Osteoblast (primary cell): ENCODE measurements around the gene HYAL4. TPM values are rescaled to one million over a fixed set of nuclear protein-coding genes. Genes with fewer than 3 reads are reported as not detected.

ENCODE experiments used
- DNase-seq: peaks from one replicate; pipeline ENCODE4 v3.0.0; 2011; ENCODE audit warnings: low spot score, mixed read lengths; ENCODE audit not compliant: insufficient read length; ENCODE audit errors: missing footprints
- H2AFZ ChIP-seq: 2 replicates; pipeline ENCODE4 v1.6.0; 2011; ENCODE audit warnings: mild to moderate bottlenecking, low read length
- H3K27ac ChIP-seq: 2 replicates; pipeline ENCODE4 v1.5.1; 2011; ENCODE audit warnings: mild to moderate bottlenecking, low read depth, low read length, moderate library complexity
- H3K27me3 ChIP-seq: 2 replicates; pipeline ENCODE4 v1.6.0; 2012; ENCODE audit warnings: mild to moderate bottlenecking, control low read depth, inconsistent platforms, low read length, moderate library complexity; ENCODE audit not compliant: insufficient read depth
- H3K36me3 ChIP-seq: 2 replicates; pipeline ENCODE4 v1.5.1; 2011; ENCODE audit warnings: mild to moderate bottlenecking, low read length, control low read depth, moderate library complexity; ENCODE audit not compliant: insufficient read depth
- H3K4me1 ChIP-seq: 2 replicates; pipeline ENCODE4 v1.5.1; 2011; ENCODE audit warnings: mild to moderate bottlenecking, low read length, control low read depth, moderate library complexity; ENCODE audit not compliant: insufficient read depth
- H3K4me2 ChIP-seq: 2 replicates; pipeline ENCODE4 v1.6.0; 2011; ENCODE audit warnings: mild to moderate bottlenecking, low read length; ENCODE audit not compliant: insufficient read depth
- H3K4me3 ChIP-seq: fragments of 200-600 bp; sonication (generic); 3 replicates; pipeline ENCODE4 v1.5.1; 2012; ENCODE audit warnings: mild to moderate bottlenecking, low read length, inconsistent platforms; ENCODE audit not compliant: insufficient read depth
- H3K79me2 ChIP-seq: 2 replicates; pipeline ENCODE4 v1.6.0; 2012; ENCODE audit warnings: mild to moderate bottlenecking, low read length, control low read depth, inconsistent platforms; ENCODE audit not compliant: insufficient read depth
- H3K9me3 ChIP-seq: 2 replicates; pipeline ENCODE4 v1.5.1; 2011; ENCODE audit warnings: low read depth, low read length, control low read depth
- H4K20me1 ChIP-seq: 2 replicates; pipeline ENCODE4 v1.6.0; 2012; ENCODE audit warnings: mild to moderate bottlenecking, low read length, control low read depth; ENCODE audit not compliant: insufficient read depth
- total RNA-seq: library from RNA; depleted of rRNA; stranded (reverse); fragments of >200 nt; gene quantifications from 2 replicates; pipeline ENCODE4 v1.2.3, GENCODE V29; 2012
- TF ChIP-seq, protein P1 (sequence below): IDR thresholded peaks from 2 replicates; pipeline ENCODE4 v1.5.1; 2011; ENCODE audit warnings: mild to moderate bottlenecking, low read depth, low read length, moderate library complexity; ENCODE audit errors: extremely low read depth

HYAL4 gene, protein sequence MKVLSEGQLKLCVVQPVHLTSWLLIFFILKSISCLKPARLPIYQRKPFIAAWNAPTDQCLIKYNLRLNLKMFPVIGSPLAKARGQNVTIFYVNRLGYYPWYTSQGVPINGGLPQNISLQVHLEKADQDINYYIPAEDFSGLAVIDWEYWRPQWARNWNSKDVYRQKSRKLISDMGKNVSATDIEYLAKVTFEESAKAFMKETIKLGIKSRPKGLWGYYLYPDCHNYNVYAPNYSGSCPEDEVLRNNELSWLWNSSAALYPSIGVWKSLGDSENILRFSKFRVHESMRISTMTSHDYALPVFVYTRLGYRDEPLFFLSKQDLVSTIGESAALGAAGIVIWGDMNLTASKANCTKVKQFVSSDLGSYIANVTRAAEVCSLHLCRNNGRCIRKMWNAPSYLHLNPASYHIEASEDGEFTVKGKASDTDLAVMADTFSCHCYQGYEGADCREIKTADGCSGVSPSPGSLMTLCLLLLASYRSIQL
- total RNA-seq, result not detected in 2 replicates

DNA sequence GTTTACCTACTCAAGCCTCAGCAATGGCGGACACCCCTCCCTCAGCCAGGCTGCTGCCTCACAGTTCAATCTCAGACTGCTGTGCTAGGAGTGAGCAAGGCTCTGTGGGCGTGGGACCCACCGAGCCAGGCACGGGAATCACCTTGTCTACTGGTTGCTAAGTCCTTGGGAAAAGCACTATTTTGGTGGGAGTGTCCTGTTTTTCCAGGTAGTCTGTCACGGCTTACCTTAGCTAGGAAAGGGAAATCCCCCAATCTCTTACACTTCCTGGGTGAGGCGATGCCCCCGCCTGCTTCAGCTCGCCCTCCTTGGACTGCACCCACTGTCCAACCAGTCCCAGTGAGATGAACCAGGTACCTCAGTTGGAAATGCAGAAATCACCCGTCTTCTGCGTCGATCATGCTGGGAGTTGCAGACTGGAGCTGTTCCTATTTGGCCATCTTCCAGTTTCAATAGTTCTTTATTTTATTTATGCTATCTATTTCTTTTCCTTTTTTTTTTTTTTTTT lies at the start of gene HYAL4:
Gene HYAL4, plus strand, starts transcription at position 458 of the 508 bp plus-strand sequence. CDS start 23,105 bp downstream, outside the sequence.
- TF ChIP-seq, protein P1, sequence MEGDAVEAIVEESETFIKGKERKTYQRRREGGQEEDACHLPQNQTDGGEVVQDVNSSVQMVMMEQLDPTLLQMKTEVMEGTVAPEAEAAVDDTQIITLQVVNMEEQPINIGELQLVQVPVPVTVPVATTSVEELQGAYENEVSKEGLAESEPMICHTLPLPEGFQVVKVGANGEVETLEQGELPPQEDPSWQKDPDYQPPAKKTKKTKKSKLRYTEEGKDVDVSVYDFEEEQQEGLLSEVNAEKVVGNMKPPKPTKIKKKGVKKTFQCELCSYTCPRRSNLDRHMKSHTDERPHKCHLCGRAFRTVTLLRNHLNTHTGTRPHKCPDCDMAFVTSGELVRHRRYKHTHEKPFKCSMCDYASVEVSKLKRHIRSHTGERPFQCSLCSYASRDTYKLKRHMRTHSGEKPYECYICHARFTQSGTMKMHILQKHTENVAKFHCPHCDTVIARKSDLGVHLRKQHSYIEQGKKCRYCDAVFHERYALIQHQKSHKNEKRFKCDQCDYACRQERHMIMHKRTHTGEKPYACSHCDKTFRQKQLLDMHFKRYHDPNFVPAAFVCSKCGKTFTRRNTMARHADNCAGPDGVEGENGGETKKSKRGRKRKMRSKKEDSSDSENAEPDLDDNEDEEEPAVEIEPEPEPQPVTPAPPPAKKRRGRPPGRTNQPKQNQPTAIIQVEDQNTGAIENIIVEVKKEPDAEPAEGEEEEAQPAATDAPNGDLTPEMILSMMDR, result no peak
- H4K20me1 ChIP-seq, result no peaks in the 10 kb centered on the region
- no peak within 1 kb of the TSS for H3K27ac ChIP-seq
- no peaks in the 10 kb centered on the region for H3K4me1 ChIP-seq
- H3K4me2 ChIP-seq, result no peak within 1 kb of the TSS
- no peaks in the 10 kb centered on the region for H3K79me2 ChIP-seq
- no peak within 1 kb of the TSS for H2AFZ ChIP-seq
- H3K4me3 ChIP-seq, result no peak within 1 kb of the TSS
- no peak for DNase-seq
- H3K27me3 ChIP-seq, result no peaks in the 10 kb centered on the region
- no peaks in the 10 kb centered on the region for H3K36me3 ChIP-seq
- H3K9me3 ChIP-seq, result no peaks in the 10 kb centered on the region

DNA sequence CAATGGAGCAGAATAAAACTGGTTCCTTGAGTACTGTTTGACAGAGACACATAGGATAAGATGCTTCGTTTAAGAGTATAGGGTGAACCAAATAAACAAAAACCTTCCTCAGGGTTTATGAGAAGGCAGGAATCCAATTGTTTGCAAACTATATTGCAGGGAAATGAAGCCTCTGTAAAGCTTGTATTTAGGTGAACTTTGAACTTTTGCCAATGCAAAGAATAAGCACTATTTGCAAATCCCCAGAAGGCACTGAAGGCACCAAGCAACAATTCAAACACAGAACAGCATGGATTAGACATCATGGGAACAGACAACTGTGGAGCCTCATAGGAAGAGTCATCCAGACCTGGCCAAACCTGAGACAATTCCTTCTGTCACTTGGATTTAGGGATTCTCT lies 49.1 kb upstream of the HYAL4 start:
- no peaks in the 10 kb centered on the region for H3K4me1 ChIP-seq
- DNase-seq, result no peak
- H3K79me2 ChIP-seq, result no peaks in the 10 kb centered on the region
- TF ChIP-seq, protein P1, result no peak
- peaks cover 2% of the 10 kb centered on the region for H3K27me3 ChIP-seq
- no peak overlapping the region for H3K4me2 ChIP-seq
- H3K9me3 ChIP-seq, result no peaks in the 10 kb centered on the region
- no peaks in the 10 kb centered on the region for H4K20me1 ChIP-seq
- no peak overlapping the region for H3K27ac ChIP-seq
- no peak overlapping the region for H2AFZ ChIP-seq
- H3K36me3 ChIP-seq, result no peaks in the 10 kb centered on the region
- no peak overlapping the region for H3K4me3 ChIP-seq

DNA sequence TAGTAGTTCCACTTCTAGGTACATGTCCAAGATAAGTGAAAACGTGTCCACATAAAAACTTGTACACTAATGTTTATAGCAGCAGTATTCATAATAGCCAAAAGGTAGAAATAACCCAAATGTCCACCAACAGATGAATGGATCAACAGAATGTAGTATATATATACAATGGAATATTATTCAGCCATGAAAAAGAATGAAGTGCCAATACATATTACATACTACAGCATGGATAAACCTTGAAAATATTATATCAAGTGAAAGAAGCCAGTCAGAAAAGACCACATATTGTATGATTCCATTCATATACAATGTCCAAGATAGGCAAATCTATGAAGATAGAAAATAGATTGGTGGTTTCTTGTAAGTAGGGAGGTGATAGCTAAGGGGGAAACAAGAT lies 48.4 kb upstream of the HYAL4 start:
- Histone ChIP-seq H2AFZ (no peak overlapping the region), H4K20me1 (no peaks in the 10 kb centered on the region), H3K27ac (no peak overlapping the region), H3K27me3 (peaks cover 2% of the 10 kb centered on the region), H3K4me3 (no peak overlapping the region), H3K4me2 (no peak overlapping the region), H3K79me2 (no peaks in the 10 kb centered on the region), H3K4me1 (no peaks in the 10 kb centered on the region), H3K36me3 (no peaks in the 10 kb centered on the region), H3K9me3 (no peaks in the 10 kb centered on the region)
- no peak for DNase-seq
- TF ChIP-seq, protein P1, result no peak
